GM10266 (cell line): ENCODE results near the gene ALDOA.

Experiments used
- DNase-seq: peaks from one replicate; pipeline ENCODE4 v3.0.0; 2012; ENCODE audit errors: extremely low spot score
- TF ChIP-seq, protein P1 (sequence below): IDR thresholded peaks from 2 replicates; pipeline ENCODE4 v1.5.1; 2012; ENCODE audit warnings: mild to moderate bottlenecking, low read depth; ENCODE audit not compliant: control insufficient read depth, insufficient read depth; ENCODE audit errors: missing control alignments

ALDOA gene

GRCh38 chr16:30066761-30067583 lies 1.4 kb downstream of the ALDOA start:
- DNase-seq = no peak
- TF ChIP-seq, protein P1, sequence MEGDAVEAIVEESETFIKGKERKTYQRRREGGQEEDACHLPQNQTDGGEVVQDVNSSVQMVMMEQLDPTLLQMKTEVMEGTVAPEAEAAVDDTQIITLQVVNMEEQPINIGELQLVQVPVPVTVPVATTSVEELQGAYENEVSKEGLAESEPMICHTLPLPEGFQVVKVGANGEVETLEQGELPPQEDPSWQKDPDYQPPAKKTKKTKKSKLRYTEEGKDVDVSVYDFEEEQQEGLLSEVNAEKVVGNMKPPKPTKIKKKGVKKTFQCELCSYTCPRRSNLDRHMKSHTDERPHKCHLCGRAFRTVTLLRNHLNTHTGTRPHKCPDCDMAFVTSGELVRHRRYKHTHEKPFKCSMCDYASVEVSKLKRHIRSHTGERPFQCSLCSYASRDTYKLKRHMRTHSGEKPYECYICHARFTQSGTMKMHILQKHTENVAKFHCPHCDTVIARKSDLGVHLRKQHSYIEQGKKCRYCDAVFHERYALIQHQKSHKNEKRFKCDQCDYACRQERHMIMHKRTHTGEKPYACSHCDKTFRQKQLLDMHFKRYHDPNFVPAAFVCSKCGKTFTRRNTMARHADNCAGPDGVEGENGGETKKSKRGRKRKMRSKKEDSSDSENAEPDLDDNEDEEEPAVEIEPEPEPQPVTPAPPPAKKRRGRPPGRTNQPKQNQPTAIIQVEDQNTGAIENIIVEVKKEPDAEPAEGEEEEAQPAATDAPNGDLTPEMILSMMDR = no peak

- TF ChIP-seq, protein P1 = no peak
- no peak for DNase-seq
Observed at GRCh38 chr16:30067584-30067916, 2.0 kb downstream of the ALDOA start.

- DNase-seq = no peak
- TF ChIP-seq, protein P1 = no peak
Observed at GRCh38 chr16:30068333-30068732, 2.8 kb downstream of the ALDOA start.

DNA sequence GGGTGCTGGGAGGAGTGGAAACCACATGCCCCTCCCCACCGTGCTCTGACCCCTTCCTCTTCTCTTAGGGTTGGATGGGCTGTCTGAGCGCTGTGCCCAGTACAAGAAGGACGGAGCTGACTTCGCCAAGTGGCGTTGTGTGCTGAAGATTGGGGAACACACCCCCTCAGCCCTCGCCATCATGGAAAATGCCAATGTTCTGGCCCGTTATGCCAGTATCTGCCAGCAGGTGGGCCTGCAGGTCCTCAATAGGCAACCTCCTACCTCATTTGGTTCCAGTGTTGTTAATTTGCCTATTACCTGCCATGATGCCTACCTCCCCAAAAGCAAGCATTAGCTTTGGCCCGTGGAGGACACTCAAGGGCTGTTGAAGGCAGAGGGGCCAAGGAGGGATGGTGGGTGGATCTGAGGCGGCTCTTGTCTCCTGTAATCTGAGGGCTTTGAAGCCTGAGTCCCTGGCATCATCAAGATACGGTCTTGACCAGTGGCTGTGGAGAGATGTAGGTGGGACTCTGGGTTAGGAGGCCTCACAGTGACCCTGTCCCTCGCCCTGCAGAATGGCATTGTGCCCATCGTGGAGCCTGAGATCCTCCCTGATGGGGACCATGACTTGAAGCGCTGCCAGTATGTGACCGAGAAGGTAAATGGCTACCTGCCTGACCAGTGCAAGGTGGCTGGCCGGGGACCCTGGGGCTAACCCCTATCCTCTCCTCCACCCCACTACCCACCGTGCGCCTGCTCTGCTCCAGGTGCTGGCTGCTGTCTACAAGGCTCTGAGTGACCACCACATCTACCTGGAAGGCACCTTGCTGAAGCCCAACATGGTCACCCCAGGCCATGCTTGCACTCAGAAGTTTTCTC lies 3.4 kb downstream of the ALDOA start:
- TF ChIP-seq, protein P1 = peak; percentile 15
- no peak for DNase-seq

DNA sequence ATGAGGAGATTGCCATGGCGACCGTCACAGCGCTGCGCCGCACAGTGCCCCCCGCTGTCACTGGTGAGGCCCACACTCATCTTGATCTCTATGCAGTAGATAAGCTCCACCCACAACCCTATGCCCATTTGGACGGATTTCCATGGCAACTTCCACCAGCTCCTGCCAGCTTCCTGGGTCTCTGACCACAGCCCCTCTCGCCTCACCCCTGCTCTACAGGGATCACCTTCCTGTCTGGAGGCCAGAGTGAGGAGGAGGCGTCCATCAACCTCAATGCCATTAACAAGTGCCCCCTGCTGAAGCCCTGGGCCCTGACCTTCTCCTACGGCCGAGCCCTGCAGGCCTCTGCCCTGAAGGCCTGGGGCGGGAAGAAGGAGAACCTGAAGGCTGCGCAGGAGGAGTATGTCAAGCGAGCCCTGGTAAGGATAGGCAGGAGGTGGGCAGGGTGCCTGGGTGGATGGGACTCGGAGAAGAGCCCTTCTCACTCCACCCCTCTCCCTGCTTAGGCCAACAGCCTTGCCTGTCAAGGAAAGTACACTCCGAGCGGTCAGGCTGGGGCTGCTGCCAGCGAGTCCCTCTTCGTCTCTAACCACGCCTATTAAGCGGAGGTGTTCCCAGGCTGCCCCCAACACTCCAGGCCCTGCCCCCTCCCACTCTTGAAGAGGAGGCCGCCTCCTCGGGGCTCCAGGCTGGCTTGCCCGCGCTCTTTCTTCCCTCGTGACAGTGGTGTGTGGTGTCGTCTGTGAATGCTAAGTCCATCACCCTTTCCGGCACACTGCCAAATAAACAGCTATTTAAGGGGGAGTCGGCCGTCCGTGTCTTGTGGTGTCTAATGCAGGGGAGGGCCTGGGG lies 4.3 kb downstream of the ALDOA start:
- TF ChIP-seq, protein P1 = no peak
- DNase-seq = no peak

- DNase-seq = no peak
- TF ChIP-seq, protein P1 = no peak
Observed at GRCh38 chr16:30070490-30070889, 4.9 kb downstream of the ALDOA start.
